Stimulated activated CD4-positive, alpha-beta T cell treated with anti-CD3 and anti-CD28 coated beads, Interleukin-4, amount 100 ng/mL, for 1 hour (primary cell): ENCODE measurements around the gene RASD2.

ENCODE experiments used
- DNase-seq: peaks from one replicate; pipeline ENCODE4 v3.0.0-alpha.2; 2020

RASD2 gene

GRCh38 chr22:35587447-35587870, 46.8 kb downstream of the RASD2 start:
- DNase-seq = no peak

DNA sequence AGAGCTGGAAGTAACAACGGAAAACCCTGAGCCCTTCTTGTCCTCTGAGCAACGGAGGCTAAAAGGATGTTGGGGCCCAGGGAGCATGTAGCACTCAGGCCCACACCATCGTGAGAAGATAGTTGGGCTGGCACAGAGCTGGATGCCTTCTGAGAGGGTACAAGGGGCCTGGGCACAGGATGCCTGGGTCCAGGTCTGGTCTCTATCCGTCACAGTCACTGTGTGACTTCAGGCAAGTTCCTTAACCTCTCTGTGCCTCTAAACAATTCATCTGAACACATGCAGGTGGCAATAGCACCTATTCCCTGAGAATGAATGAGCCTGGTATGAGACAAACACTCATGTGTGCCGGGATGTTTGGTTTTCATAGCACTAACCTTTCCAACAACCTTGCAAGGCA, 47.3 kb downstream of the RASD2 start:
- DNase-seq = no peak

- DNase-seq = no peak
Observed at GRCh38 chr22:35589071-35589755, 48.6 kb downstream of the RASD2 start.

GRCh38 chr22:35589756-35590093, 49.1 kb downstream of the RASD2 start:
- DNase-seq = no peak

DNA sequence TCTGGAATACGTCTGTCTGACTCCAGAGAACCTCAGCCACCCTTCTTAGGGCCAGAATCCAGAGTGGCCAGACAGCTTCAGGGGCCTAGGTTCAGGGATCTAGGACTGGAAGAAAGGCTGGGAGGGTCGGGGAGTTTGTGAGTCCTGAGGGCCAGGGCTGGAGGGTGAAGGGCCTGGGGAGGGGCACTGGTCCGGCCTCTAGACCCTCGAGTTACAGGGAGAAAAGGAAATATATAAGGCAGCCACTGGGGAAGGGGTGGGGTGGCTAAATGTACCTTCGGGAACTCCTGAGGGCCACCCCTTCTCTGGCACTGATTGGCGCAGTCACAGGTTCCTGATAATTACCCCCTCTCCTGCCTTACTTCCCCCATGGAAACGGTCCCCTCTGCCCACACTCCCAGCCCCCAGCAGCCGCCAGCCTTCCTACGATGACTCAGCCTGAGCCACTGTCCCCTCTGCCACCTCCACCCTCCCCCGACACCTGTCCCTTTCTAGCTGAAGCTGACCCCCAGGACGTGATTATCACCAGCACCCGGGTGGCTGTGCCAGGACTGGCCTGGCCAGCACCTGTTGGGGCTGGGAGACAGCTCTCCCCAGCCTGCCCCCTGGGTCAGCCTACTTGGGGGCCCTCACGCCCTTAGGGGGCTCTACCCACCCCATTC, 50.1 kb downstream of the RASD2 start:
- no peak for DNase-seq

GRCh38 chr22:35591714-35592417, 51.2 kb downstream of the RASD2 start:
- no peak for DNase-seq

- no peak for DNase-seq
Observed at GRCh38 chr22:35592418-35592967, 51.9 kb downstream of the RASD2 start.

GRCh38 chr22:35593071-35593890, 52.6 kb downstream of the RASD2 start:
- no peak for DNase-seq

- no peak for DNase-seq
Observed at GRCh38 chr22:35593891-35594470, 53.4 kb downstream of the RASD2 start.

DNA sequence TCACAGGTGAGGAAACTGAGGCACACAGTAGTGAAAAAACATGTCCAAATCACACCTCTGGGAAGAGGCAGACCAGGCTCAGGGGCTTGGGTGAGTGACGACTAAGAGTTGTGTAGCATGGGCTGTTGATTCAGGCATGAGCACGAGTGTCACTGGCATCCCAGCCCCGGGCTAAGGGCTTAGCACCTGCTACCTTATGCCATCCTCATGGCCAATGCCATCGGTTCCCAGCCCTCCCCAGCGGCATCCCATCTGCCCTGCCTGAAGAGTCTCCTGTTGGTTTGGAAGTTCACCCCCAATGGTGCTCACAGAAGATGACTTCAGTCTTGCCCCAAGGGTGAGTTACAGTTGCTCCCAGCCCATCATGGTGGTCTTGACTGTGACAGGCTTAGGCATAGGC, 54.1 kb downstream of the RASD2 start:
- no peak for DNase-seq

- no peak for DNase-seq
Observed at GRCh38 chr22:35596821-35597220, 56.2 kb downstream of the RASD2 start.

GRCh38 chr22:35597692-35598395, 57.2 kb downstream of the RASD2 start:
- no peak for DNase-seq

GRCh38 chr22:35598396-35598710, 57.7 kb downstream of the RASD2 start:
- no peak for DNase-seq

DNA sequence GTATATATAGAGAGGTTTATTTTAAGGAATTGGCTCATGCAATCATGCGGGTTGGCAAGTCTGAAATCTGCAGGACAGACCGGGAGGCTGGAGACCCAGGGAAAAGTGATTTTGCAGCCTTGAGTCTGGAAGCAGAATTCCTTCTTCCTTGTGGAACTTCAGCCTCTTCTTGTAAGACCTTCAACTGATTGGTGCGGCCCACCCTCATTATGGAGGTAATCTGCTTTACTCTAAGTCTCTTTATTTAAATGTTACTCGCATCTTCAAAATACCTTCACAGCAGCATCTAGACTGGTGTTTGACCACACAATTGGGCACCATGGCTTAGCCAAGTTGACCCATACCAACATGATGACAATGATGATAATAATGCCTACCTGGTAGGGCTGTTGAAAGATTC, 58.7 kb downstream of the RASD2 start:
- DNase-seq = no peak

DNA sequence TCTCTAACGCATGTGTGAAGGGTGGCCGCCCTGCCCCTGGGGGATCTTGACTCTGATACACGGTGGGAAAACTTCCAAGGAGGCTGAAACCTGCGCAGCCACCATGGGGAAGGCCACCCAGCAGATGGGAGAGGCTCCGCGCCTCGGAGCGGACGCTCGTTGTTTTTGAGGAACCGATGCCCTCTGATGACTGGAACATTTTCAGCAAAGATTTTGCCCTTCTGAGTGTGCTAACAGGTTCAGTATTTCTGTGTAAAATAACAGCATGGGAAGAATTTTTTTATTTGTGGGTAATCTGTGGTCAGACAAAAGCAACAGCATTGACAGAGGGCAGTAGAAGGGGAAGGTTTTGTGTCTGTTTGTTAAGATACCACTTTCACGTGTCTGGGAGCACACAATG, 59.8 kb downstream of the RASD2 start:
- DNase-seq = no peak

- no peak for DNase-seq
Observed at GRCh38 chr22:35601013-35601580, 60.5 kb downstream of the RASD2 start.

DNA sequence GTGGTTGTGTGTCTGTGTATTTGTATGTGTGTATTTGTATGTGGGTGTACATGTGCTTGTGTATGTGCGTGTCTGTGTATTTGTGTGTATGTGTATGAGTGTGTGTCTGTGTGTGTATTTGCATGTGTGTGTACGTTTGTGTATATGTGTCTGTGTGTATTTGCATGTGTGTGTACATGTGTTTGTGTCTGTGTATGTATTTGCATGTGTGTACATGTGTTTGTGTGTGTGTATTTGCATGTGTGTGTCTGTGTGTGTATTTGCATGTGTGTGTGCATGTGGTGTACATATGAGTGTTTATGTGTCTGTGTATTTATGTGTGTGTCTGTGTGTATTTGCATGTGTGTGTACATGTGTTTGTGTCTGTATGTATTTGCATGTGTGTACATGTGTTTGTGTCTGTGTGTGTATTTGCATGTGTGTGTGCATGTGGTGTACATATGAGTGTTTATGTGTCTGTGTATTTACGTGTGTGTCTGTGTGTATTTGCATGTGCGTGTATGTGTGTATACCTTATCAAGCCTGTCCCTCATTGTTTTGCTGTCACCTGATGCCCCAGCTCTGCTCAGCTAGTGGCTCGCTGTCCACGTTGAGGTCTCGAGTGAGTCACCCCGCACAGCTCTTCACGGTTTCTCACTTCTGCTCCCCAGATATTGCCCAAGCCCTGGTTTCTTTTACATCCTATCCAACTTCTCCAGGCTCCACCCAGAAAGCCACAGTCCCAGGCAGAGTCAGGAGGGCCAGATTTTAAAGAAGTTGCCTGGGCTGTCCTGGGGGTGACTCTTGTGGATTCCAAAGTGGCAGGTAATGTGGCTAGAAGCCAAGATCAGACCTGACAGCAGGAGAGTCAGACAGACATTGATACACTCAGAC, 61.3 kb downstream of the RASD2 start:
- no peak for DNase-seq
